SKM-1 (cell line): ENCODE measurements around the gene MPP2.
"Not testable (repeated sequence)": the region's sequence is repeated elsewhere in the genome, so short reads cannot be mapped to it uniquely, and the experiment has no call there.

Source experiments
- DNase-seq: peaks from one replicate; lab custom pipeline; 2025; ENCODE audit not compliant: unreplicated experiment; lab: John Stamatoyannopoulos, UW

Gene MPP2

GRCh38 chr17:43907425-43907981, at the start of gene MPP2:
Gene MPP2 (minus strand): TSS chr17:43907536. CDS start chr17:43904460, 3,076 bp downstream.
- no peak for DNase-seq

GRCh38 chr17:43956222-43956621, 48.9 kb upstream of the MPP2 start:
- DNase-seq: no peak

- no peak for DNase-seq
These were observed 46.4 kb upstream of the MPP2 start, which contains the start of gene PYY for GRCh38 chr17:43953746-43954145. Gene PYY (minus strand): TSS chr17:43953940. CDS start chr17:43953483, 457 bp downstream.

GRCh38 chr17:43952724-43953666, 45.7 kb upstream of the MPP2 start:
- no peak for DNase-seq

- no peak for DNase-seq
These were observed 45.0 kb upstream of the MPP2 start for GRCh38 chr17:43952351-43952723.

GRCh38 chr17:43951750-43952149, 44.4 kb upstream of the MPP2 start:
- no peak for DNase-seq

GRCh38 chr17:43950554-43950953, 43.2 kb upstream of the MPP2 start:
- DNase-seq: no peak

- no peak for DNase-seq
These were observed 42.4 kb upstream of the MPP2 start for GRCh38 chr17:43949781-43950180.

GRCh38 chr17:43946781-43947180, 39.4 kb upstream of the MPP2 start:
- no peak for DNase-seq

- DNase-seq: no peak
These were observed 37.9 kb upstream of the MPP2 start for GRCh38 chr17:43945074-43945829.

- DNase-seq: no peak
These were observed 34.8 kb upstream of the MPP2 start, which contains the start of gene PPY for GRCh38 chr17:43942051-43942685. Gene PPY (minus strand): TSS chr17:43942476. CDS start chr17:43941654, 822 bp downstream.

GRCh38 chr17:43940630-43941029, 33.3 kb upstream of the MPP2 start:
- DNase-seq: no peak

- no peak for DNase-seq
These were observed 32.5 kb upstream of the MPP2 start for GRCh38 chr17:43939886-43940285.

- DNase-seq: not testable (repeated sequence)
These were observed 32.1 kb upstream of the MPP2 start for GRCh38 chr17:43939452-43939851.

- no peak for DNase-seq
These were observed 31.5 kb upstream of the MPP2 start for GRCh38 chr17:43938838-43939182.

- DNase-seq: no peak
These were observed 29.1 kb upstream of the MPP2 start for GRCh38 chr17:43936434-43936833.

- DNase-seq: no peak
These were observed 28.6 kb upstream of the MPP2 start for GRCh38 chr17:43935926-43936261.

GRCh38 chr17:43935204-43935925, 28.0 kb upstream of the MPP2 start:
- DNase-seq: no peak

- DNase-seq: no peak
These were observed 25.6 kb upstream of the MPP2 start for GRCh38 chr17:43932923-43933322.

- DNase-seq: no peak
These were observed 25.0 kb upstream of the MPP2 start for GRCh38 chr17:43932357-43932756.
